Stimulated activated CD4-positive, alpha-beta T cell treated with anti-CD3 and anti-CD28 coated beads, Interleukin-4, amount 100 ng/mL, for 4 hours (primary cell): ENCODE data around the gene WDFY3.

Source experiments
- DNase-seq, 2 experiments: peaks; one replicate each; pipeline ENCODE4 v3.0.0-alpha.2; 2020

Gene WDFY3

GRCh38 chr4:84952004-84952403 is 14.5 kb downstream of the WDFY3 start:
- DNase-seq, result no peak

DNA sequence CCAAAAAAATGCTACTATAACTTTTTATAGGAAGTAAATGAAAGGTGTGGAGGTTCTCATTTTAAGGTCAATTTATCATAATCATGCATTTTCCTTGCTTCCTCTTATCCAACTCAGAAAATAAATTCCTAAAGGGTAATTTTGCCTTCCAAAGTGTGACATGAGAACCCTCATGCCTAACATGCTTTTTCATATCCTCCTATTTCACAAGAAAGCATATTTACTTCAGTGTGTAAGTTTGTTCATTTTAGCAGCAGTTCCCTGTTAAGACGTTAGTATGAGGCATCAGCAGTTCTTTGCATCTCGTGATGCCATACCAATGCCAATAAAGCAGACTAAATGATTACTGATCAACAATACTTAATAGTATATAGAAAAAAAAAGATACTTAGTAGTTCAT is 18.4 kb downstream of the WDFY3 start:
- DNase-seq, result no peak

DNA sequence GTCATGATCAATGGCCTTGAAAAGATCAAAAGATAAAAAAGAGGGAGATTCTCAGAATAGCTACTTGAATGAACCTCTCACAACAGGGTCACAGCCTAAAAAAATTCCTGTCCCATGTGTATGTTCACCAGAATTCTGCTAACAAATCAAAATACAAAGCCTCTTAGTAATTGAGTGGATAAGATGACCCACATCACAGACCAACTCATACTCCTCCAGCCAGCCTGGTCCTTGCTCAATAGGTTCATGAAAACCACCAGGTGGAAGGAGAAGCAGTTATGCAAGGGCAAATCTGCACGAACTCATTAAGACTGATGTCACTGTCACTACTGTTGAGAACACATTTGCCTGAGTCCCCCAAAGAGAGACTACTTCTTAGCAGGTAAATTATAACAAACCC is 21.5 kb downstream of the WDFY3 start:
- DNase-seq, result no peak

GRCh38 chr4:84940960-84941359 is 25.5 kb downstream of the WDFY3 start:
- DNase-seq, result no peak

DNA sequence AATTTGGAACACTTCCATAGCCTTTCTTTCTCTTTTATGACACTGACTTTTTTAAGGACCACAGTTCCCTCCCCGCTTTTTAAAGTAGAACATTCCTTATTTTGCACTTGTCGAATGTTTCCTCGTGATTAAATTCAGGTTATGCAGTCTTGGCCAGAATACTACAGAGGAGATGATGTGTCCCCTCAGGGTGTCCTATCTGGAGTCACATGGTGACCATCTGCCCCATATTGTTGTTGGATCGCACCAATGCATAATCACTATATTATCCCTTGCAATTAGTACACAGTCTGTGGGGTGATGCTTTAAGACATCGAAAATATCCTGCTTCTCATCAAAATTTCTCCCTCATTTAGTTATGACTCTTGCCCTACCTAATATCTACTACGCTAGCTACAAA is 27.4 kb downstream of the WDFY3 start:
- DNase-seq, result no peak

- no peak for DNase-seq
Measured at GRCh38 chr4:84938316-84938715, 28.2 kb downstream of the WDFY3 start.

- DNase-seq, result no peak
Measured at GRCh38 chr4:84937381-84937977, 29.0 kb downstream of the WDFY3 start.

- DNase-seq, result no peak
Measured at GRCh38 chr4:84936123-84936522, 30.4 kb downstream of the WDFY3 start.

- no peak for DNase-seq
Measured at GRCh38 chr4:84932462-84932861, 34.0 kb downstream of the WDFY3 start.

- DNase-seq, result no peak
Measured at GRCh38 chr4:84931961-84932360, 34.5 kb downstream of the WDFY3 start.

DNA sequence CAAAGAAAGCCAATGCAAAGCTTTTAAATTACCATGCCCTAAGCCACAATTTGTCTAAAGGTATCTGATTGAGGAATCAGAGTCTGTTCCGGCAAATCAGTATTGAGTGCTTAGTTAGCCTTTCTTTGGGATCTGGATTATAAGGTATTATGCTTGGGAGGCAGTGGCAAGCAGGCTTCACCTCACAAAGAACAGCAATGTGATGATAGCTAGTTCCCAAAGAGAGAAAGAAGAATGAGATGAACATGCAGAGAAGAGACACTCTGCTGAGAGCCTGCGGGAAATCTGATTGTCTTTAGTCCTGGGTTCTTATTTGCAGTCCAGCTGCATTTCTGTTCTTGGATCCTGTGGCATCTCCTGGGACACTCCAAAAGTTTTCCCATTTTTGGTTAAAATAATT is 35.2 kb downstream of the WDFY3 start:
- no peak for DNase-seq

DNA sequence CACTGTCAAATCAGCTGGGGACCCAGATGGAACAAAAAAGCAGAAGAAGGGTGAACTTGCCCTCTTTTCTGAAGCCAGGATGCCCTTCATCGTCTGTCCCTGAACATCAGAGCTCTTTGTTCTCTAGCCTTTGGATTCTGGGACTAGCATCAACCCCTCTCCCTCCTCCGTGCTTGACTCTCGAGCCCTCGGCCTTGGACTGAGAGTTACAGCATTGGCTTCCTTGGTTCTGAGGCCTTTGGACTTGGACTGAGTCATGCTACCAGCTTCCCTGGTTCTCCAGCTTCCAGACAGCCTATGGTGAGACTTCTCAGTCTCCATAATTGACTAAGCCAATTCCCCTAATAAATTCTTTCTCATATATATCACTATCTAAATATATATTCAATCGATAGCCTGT is 38.4 kb downstream of the WDFY3 start:
- no peak for DNase-seq

DNA sequence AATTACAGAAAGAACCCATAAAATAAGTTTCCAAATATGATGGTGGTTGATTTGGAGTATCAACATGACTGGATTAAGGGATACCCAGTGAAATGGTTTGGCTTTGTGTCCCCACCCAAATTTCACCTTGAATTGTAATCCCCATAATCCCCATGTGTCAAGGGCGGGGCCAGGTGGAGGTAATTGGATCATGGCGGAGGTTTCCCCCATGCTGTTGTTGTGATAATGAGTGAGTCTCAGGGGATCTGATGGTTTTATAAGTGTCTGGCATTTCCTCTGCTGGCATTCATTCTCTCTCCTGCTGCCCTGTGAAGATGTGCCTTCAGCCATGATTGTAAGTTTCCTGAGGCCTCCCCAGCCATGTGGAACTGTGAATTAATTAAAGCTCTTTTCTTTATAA is 39.1 kb downstream of the WDFY3 start:
- DNase-seq, result no peak

GRCh38 chr4:84925558-84925957 is 40.9 kb downstream of the WDFY3 start:
- DNase-seq, result no peak

- DNase-seq, result no peak
Measured at GRCh38 chr4:84924434-84924833, 42.1 kb downstream of the WDFY3 start.

- no peak for DNase-seq
Measured at GRCh38 chr4:84920617-84921016, 45.9 kb downstream of the WDFY3 start.

DNA sequence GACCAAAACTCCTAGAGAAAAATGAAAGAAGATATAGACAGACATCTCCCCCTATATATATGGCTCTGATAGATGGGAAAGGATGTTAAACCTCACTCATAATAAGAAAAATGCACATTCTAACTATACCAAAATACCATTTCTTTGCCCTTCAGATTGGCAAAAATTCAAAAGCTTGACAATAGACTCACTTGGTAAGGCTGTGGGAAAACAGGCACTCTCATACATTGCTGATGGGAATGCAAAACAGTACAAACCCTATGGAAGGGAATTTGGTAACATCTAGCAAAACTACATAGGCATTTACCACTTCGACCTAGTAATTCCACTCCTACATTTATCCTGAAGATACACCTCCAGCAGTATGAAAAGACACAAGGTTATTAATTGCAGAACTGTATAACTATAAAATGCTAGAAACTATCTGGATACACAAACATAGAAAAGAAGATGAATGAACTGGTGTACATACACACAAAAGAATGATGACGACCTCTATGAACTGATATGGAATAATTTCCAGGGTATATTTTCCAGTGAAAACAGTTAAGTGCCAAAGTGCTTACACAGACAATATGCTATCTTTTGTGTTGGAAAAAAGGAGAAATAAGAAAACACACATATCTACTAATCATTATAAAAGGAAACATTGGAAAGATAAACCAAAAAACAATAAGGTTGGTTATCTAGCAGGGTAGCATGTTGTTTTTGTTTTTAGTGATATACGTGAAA is 48.5 kb downstream of the WDFY3 start:
- DNase-seq, result no peak

- no peak for DNase-seq
Measured at GRCh38 chr4:84917086-84917821, 49.2 kb downstream of the WDFY3 start.

GRCh38 chr4:84916227-84916626 is 50.3 kb downstream of the WDFY3 start:
- DNase-seq, result no peak

DNA sequence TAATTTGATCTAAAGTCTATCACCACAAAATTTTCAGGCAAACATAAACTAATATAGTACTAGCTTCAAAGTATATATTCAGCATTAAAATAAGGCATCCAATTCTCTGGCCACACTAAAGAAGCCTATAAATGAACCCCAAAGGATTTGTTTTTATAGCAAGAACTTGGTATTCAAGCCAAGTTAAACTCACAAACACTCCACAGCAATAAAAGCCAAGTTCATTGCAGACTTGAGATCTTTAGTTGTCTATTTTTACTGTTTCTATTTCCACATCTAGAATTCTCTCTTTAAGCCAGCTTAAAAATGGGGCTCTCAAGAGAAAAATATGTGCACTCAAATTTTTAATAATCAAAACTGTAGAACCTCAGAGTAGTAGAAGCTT is 51.1 kb downstream of the WDFY3 start:
- DNase-seq, result no peak

- DNase-seq, result no peak
Measured at GRCh38 chr4:84914686-84915395, 51.6 kb downstream of the WDFY3 start.

- DNase-seq, result no peak
Measured at GRCh38 chr4:84913176-84913575, 53.3 kb downstream of the WDFY3 start.

GRCh38 chr4:84912741-84913140 is 53.7 kb downstream of the WDFY3 start:
- no peak for DNase-seq

- no peak for DNase-seq
Measured at GRCh38 chr4:84908876-84909275, 57.6 kb downstream of the WDFY3 start.
